Endothelial cell of umbilical vein (primary cell): ENCODE measurements around the gene MYH9.

ENCODE experiments used
- CTCF ChIP-seq, 2 donors: IDR thresholded peaks; 1 replicate in 1 of 2; 2 replicates in 1 of 2; pipeline ENCODE4 v1.5.1; 2011; ENCODE audit warnings: low read length in 2 of 2, mild to moderate bottlenecking in 2 of 2, moderate library complexity in 2 of 2, control low read depth in 1 of 2, inconsistent platforms in 1 of 2, low read depth in 1 of 2; ENCODE audit not compliant: insufficient read depth in 1 of 2; ENCODE audit errors: extremely low read depth in 1 of 2
- POLR2AphosphoS5 ChIP-seq: IDR thresholded peaks from 2 replicates; pipeline ENCODE4 v1.6.1; 2012; ENCODE audit warnings: low read depth, mild to moderate bottlenecking, control low read depth, low read length, moderate library complexity; ENCODE audit not compliant: insufficient read depth

- TF ChIP-seq CTCF (IDR thresholded peaks at IDR 0.05; ENCODE audit: extremely low read depth in 1 of 2, insufficient read depth in 1 of 2, low read depth in 1 of 2, low read length in 2 of 2) (no peak), POLR2AphosphoS5 (no peak)
Observed at GRCh38 chr22:36244522-36245391, 143.0 kb downstream of the MYH9 start.
